Lower lobe of right lung (tissue), 2 donors: Measurements from ENCODE around the gene MUC12. TPM values are rescaled to one million over a fixed set of nuclear protein-coding genes. Genes with fewer than 3 reads are reported as not detected.

Experiments used
- ATAC-seq, 2 donors: fragments of 200-7000 bp; cut with Tn5 transposase; one replicate each; pipeline ENCODE4 v1.9.1; 2020 to 2022; ENCODE audit warnings: mild to moderate bottlenecking in 2 of 2, moderate library complexity in 2 of 2
- DNase-seq: peaks from one replicate; pipeline ENCODE4 v3.0.0-alpha.2; 2020
- H3K27ac ChIP-seq: fragments of 200-600 bp; one replicate; pipeline ENCODE4 v1.8.0; 2022
- H3K27me3 ChIP-seq: fragments of 200-600 bp; one replicate; pipeline ENCODE4 v1.8.0; 2022; ENCODE audit warnings: low read depth
- H3K36me3 ChIP-seq: fragments of 200-600 bp; one replicate; pipeline ENCODE4 v1.8.0; 2022; ENCODE audit warnings: mild to moderate bottlenecking
- H3K4me1 ChIP-seq: fragments of 200-600 bp; one replicate; pipeline ENCODE4 v1.8.0; 2022
- H3K4me3 ChIP-seq: fragments of 200-600 bp; one replicate; pipeline ENCODE4 v1.8.0; 2022; ENCODE audit warnings: mild to moderate bottlenecking
- H3K9me3 ChIP-seq: fragments of 200-600 bp; one replicate; pipeline ENCODE4 v1.8.0; 2022
- CTCF ChIP-seq: fragments of 200-600 bp; IDR thresholded peaks from one replicate; pipeline ENCODE4 v1.8.0; 2022; ENCODE audit warnings: antibody characterized with exemption, mild to moderate bottlenecking
- intact Hi-C: fragments of 100-400 bp; cut with DNase I; formaldehyde crosslinking; loops from one replicate; pipeline ENCODE4 v1.11.0; 2022
- total RNA-seq: library from RNA; stranded (reverse); fragmentation: NEBNext Ultra II Directional; extraction: Animal tissue kit (Norgen Biotek cat#: 25700); gene quantifications from one replicate; pipeline ENCODE4 v1.2.1, GENCODE V29; 2021
- donor health status: DM: no; HTN: yes; CAD: no; lungs with severe emphysema.

The MUC12 gene
- total RNA-seq, 1 donor from 2014 or later, result 1.2 TPM

- TF ChIP-seq CTCF, result no peak
- no peaks in the 10 kb centered on the region for H3K36me3 ChIP-seq
- no peak overlapping the region for H3K27ac ChIP-seq
- peaks cover 67% of the 10 kb centered on the region for H3K27me3 ChIP-seq
- DNase-seq (no peak), ATAC-seq (no peak)
- intact Hi-C loops, result no loop called here
- no peak overlapping the region for H3K4me3 ChIP-seq
- H3K4me1 ChIP-seq, result peaks cover 15% of the 10 kb centered on the region
- H3K9me3 ChIP-seq, result no peaks in the 10 kb centered on the region
Observed at GRCh38 chr7:100963874-100964273, 5.5 kb upstream of the MUC12 start.

- H3K4me3 ChIP-seq, result no peak overlapping the region
- H3K36me3 ChIP-seq, result no peaks in the 10 kb centered on the region
- peaks cover 72% of the 10 kb centered on the region for H3K27me3 ChIP-seq
- no peaks in the 10 kb centered on the region for H3K9me3 ChIP-seq
- DNase-seq (no peak), ATAC-seq (no peak)
- H3K4me1 ChIP-seq, result peaks cover 15% of the 10 kb centered on the region
- TF ChIP-seq CTCF, result no peak
- H3K27ac ChIP-seq, result no peak overlapping the region
- intact Hi-C loops, result no loop called here
Observed at GRCh38 chr7:100964630-100965029, 4.7 kb upstream of the MUC12 start.

GRCh38 chr7:100965045-100965722 lies 4.2 kb upstream of the MUC12 start:
- Histone ChIP-seq H3K4me1 (peaks cover 15% of the 10 kb centered on the region), H3K4me3 (peak overlapping the region; percentile 44), H3K27ac (no peak overlapping the region), H3K27me3 (peaks cover 72% of the 10 kb centered on the region), H3K9me3 (no peaks in the 10 kb centered on the region), H3K36me3 (no peaks in the 10 kb centered on the region)
- TF ChIP-seq CTCF, result no peak
- DNase-seq (no peak), ATAC-seq (no peak)
- intact Hi-C loops, result no loop called here

- intact Hi-C loops, result no loop called here
- Histone ChIP-seq H3K36me3 (no peaks in the 10 kb centered on the region), H3K27ac (no peak overlapping the region), H3K9me3 (no peaks in the 10 kb centered on the region), H3K4me1 (peaks cover 15% of the 10 kb centered on the region), H3K4me3 (peak overlapping the region; percentile 44), H3K27me3 (peaks cover 67% of the 10 kb centered on the region)
- DNase-seq (peak; percentile 85), ATAC-seq (peak; percentile 89 to 92)
- TF ChIP-seq CTCF, result peak; percentile 62
Observed at GRCh38 chr7:100965723-100966541, 3.4 kb upstream of the MUC12 start.

- ATAC-seq (no peak), DNase-seq (no peak)
- Histone ChIP-seq H3K4me3 (peak overlapping the region; percentile 44), H3K27me3 (peaks cover 67% of the 10 kb centered on the region), H3K4me1 (peaks cover 15% of the 10 kb centered on the region), H3K9me3 (no peaks in the 10 kb centered on the region), H3K36me3 (no peaks in the 10 kb centered on the region), H3K27ac (no peak overlapping the region)
- intact Hi-C loops, result no loop called here
- no peak for TF ChIP-seq CTCF
Observed at GRCh38 chr7:100966542-100967291, 2.6 kb upstream of the MUC12 start.
